ENCODE data around the gene MTUS2. TPM values are rescaled to one million over a fixed set of nuclear protein-coding genes. Genes with fewer than 3 reads are reported as not detected.

The MTUS2 gene
- total RNA-seq, 1 donor: 0.36 TPM

DNA sequence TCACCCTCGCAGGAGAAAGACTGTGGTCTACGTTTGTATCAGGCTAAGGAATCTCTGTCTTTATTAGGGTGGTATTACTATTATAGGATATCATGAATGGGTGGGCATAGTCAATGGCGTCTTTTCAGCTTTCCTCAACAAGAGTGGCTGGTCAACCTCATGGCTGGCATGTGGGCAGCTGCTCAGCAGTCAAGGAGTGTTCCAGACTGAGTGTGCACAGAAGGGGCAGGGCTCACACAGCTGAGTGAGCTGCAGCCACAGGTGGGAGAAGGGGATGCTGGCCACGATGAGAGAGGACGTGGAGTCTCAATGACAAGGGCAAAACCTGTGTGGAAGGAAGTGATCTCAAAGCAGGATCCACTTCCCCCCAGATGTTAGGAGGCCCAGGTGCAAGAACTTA, 720.7 kb downstream of the MTUS2 start:
- Histone ChIP-seq H3K27ac (ENCODE audit: low read depth, low read length) (no peak overlapping the region), H3K79me2 (ENCODE audit: insufficient read depth, low read length) (peaks cover 96% of the 10 kb centered on the region), H3K4me1 (ENCODE audit: insufficient read depth, low read length) (peaks cover 5% of the 10 kb centered on the region), H3K4me2 (ENCODE audit: insufficient read depth, low read length) (no peak overlapping the region), H2AFZ (ENCODE audit: low read length) (no peak overlapping the region), H3K4me3 (ENCODE audit: insufficient read depth, low read length) (no peak overlapping the region), H3K9me3 (ENCODE audit: low read depth, low read length) (no peaks in the 10 kb centered on the region), H4K20me1 (ENCODE audit: insufficient read depth, low read length) (peaks cover 5% of the 10 kb centered on the region), H3K27me3 (ENCODE audit: insufficient read depth, low read length) (no peaks in the 10 kb centered on the region), H3K36me3 (ENCODE audit: insufficient read depth, low read length) (peaks cover 29% of the 10 kb centered on the region)
- TF ChIP-seq, protein P1, sequence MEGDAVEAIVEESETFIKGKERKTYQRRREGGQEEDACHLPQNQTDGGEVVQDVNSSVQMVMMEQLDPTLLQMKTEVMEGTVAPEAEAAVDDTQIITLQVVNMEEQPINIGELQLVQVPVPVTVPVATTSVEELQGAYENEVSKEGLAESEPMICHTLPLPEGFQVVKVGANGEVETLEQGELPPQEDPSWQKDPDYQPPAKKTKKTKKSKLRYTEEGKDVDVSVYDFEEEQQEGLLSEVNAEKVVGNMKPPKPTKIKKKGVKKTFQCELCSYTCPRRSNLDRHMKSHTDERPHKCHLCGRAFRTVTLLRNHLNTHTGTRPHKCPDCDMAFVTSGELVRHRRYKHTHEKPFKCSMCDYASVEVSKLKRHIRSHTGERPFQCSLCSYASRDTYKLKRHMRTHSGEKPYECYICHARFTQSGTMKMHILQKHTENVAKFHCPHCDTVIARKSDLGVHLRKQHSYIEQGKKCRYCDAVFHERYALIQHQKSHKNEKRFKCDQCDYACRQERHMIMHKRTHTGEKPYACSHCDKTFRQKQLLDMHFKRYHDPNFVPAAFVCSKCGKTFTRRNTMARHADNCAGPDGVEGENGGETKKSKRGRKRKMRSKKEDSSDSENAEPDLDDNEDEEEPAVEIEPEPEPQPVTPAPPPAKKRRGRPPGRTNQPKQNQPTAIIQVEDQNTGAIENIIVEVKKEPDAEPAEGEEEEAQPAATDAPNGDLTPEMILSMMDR (IDR thresholded peaks at IDR 0.05; ENCODE audit: extremely low read depth, low read depth, low read length): no peak
- no peak for DNase-seq (ENCODE audit: insufficient read length, low spot score, missing footprints)

DNA sequence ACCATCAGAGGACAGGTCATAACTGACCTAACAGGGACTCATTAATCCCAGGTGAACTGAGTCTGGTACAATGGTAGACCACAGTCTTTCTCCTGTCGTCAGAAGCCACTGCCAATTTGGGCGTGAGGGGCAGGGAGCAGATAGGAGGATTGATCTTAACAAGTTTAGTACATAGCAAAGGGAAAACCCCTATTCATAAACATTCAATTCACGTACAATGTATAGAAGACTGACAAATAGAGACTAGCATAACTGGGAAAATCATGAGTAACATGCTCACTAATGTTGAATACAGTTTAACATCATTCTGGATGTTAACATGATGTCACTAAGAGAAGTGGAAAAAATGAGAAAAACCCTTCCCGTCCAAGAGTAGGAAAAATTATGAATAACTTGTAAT, 721.3 kb downstream of the MTUS2 start:
- TF ChIP-seq, protein P1 (IDR thresholded peaks at IDR 0.05; ENCODE audit: extremely low read depth, low read depth, low read length): no peak
- Histone ChIP-seq H3K4me1 (ENCODE audit: insufficient read depth, low read length) (peaks cover 5% of the 10 kb centered on the region), H3K27ac (ENCODE audit: low read depth, low read length) (no peak overlapping the region), H3K4me3 (ENCODE audit: insufficient read depth, low read length) (no peak overlapping the region), H2AFZ (ENCODE audit: low read length) (no peak overlapping the region), H3K9me3 (ENCODE audit: low read depth, low read length) (no peaks in the 10 kb centered on the region), H3K79me2 (ENCODE audit: insufficient read depth, low read length) (peaks cover 96% of the 10 kb centered on the region), H4K20me1 (ENCODE audit: insufficient read depth, low read length) (peaks cover 5% of the 10 kb centered on the region), H3K27me3 (ENCODE audit: insufficient read depth, low read length) (no peaks in the 10 kb centered on the region), H3K36me3 (ENCODE audit: insufficient read depth, low read length) (peaks cover 23% of the 10 kb centered on the region), H3K4me2 (ENCODE audit: insufficient read depth, low read length) (no peak overlapping the region)
- DNase-seq (ENCODE audit: insufficient read length, low spot score, missing footprints): no peak

DNA sequence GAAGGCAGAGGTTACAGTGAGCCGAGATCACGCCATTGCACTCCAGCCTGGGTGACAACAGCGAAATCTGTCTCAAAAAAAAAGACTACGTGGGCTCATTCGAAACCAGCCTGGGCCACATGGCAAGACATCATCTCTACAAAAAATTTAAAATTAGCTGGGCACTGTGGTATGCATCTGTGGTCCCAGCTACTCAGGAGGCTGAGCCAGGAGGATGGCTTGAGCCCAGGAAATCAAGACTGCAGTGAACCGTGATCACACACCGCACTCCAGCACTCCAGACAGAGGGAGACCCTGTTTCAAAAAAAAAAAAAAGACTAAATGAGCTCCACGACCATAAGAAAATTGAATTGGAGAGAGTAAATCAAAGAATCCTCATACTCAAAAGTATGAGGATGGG, 722.2 kb downstream of the MTUS2 start:
- Histone ChIP-seq H4K20me1 (ENCODE audit: insufficient read depth, low read length) (peaks cover 5% of the 10 kb centered on the region), H3K79me2 (ENCODE audit: insufficient read depth, low read length) (peaks cover 97% of the 10 kb centered on the region)

More for the DNA sequence above, 722.2 kb downstream of the MTUS2 start:
- Histone ChIP-seq H3K4me1 (ENCODE audit: insufficient read depth, low read length) (peaks cover 5% of the 10 kb centered on the region), H3K36me3 (ENCODE audit: insufficient read depth, low read length) (peaks cover 24% of the 10 kb centered on the region), H3K27me3 (ENCODE audit: insufficient read depth, low read length) (no peaks in the 10 kb centered on the region), H3K4me3 (ENCODE audit: insufficient read depth, low read length) (no peak overlapping the region), H2AFZ (ENCODE audit: low read length) (no peak overlapping the region), H3K27ac (ENCODE audit: low read depth, low read length) (no peak overlapping the region), H3K9me3 (ENCODE audit: low read depth, low read length) (no peaks in the 10 kb centered on the region), H3K4me2 (ENCODE audit: insufficient read depth, low read length) (no peak overlapping the region)
- DNase-seq (ENCODE audit: insufficient read length, low spot score, missing footprints): no peak
- TF ChIP-seq, protein P1 (IDR thresholded peaks at IDR 0.05; ENCODE audit: extremely low read depth, low read depth, low read length): no peak

All from osteoblast (primary cell).